A673 (cell line): Measurements from ENCODE around the gene MT1F. TPM values are rescaled to one million over a fixed set of nuclear protein-coding genes. Genes with fewer than 3 reads are reported as not detected.

Source experiments
- BruUV-seq: library from RNA; stranded (reverse); fragments of 400-500 nt; replicated peaks from 2 replicates; lab custom pipeline; 2021; lab: Mats Ljungman, UMichigan
- CTCF ChIA-PET: fragments of 300-600 bp; sonication (Branson Sonifier 250); formaldehyde crosslinking; loops from one replicate; lab custom pipeline; 2022; ENCODE audit warnings: antibody characterized with exemption; lab: Charles Lee
- POLR2A ChIA-PET: fragments of 300-600 bp; sonication (Branson Sonifier 250); formaldehyde crosslinking; loops from one replicate; lab custom pipeline; 2022; ENCODE audit warnings: antibody characterized with exemption; ENCODE audit not compliant: low non-redundant PET; lab: Charles Lee
- DNase-seq: peaks from one replicate; pipeline ENCODE4 v3.0.0-alpha.2; 2015; ENCODE audit warnings: low spot score
- H3K27ac ChIP-seq: fragments of 200-600 bp; sonication (generic); 2 replicates; pipeline ENCODE4 v1.5.1; 2016; ENCODE audit warnings: mixed run types, low read depth, mild to moderate bottlenecking, mixed read lengths, antibody characterized with exemption, low read length; ENCODE audit not compliant: poor library complexity, severe bottlenecking
- H3K27me3 ChIP-seq: fragments of 200-600 bp; sonication (generic); replicated peaks from 2 replicates; pipeline ENCODE4 v1.6.1; 2017; ENCODE audit warnings: mixed run types, low read depth, mild to moderate bottlenecking, mixed read lengths, antibody characterized with exemption, low read length; ENCODE audit not compliant: insufficient read depth, poor library complexity
- H3K36me3 ChIP-seq: fragments of 200-600 bp; sonication (generic); 2 replicates; pipeline ENCODE4 v1.6.1; 2016; ENCODE audit warnings: mixed run types, mild to moderate bottlenecking, mixed read lengths, antibody characterized with exemption, low read length; ENCODE audit not compliant: insufficient read depth, poor library complexity, severe bottlenecking
- H3K4me1 ChIP-seq: fragments of 200-600 bp; sonication (generic); 2 replicates; pipeline ENCODE4 v1.6.1; 2017; ENCODE audit warnings: mixed run types, mild to moderate bottlenecking, mixed read lengths, antibody characterized with exemption, low read length; ENCODE audit not compliant: insufficient read depth, poor library complexity, severe bottlenecking
- H3K4me3 ChIP-seq: fragments of 200-600 bp; sonication (generic); 2 replicates; pipeline ENCODE4 v1.5.1; 2016; ENCODE audit warnings: low read depth, mixed run types, mild to moderate bottlenecking, mixed read lengths, low read length; ENCODE audit not compliant: poor library complexity, severe bottlenecking
- H3K9me3 ChIP-seq: fragments of 200-600 bp; sonication (generic); 2 replicates; pipeline ENCODE4 v1.6.1; 2016; ENCODE audit warnings: mixed run types, low read depth, mild to moderate bottlenecking, mixed read lengths, antibody characterized with exemption, low read length; ENCODE audit not compliant: poor library complexity, severe bottlenecking
- CTCF ChIP-seq: fragments of 300-800, 200-600 bp; sonication (generic); conservative IDR thresholded peaks from 2 replicates; pipeline ENCODE4 v1.5.1; 2017; ENCODE audit warnings: low read depth, mild to moderate bottlenecking, antibody characterized with exemption, low read length, moderate library complexity, mixed read lengths
- EZH2 ChIP-seq: fragments of 200-600 bp; sonication (generic); IDR thresholded peaks from 2 replicates; pipeline ENCODE4 v1.6.1; 2017; ENCODE audit warnings: borderline replicate concordance, low read depth, mild to moderate bottlenecking, mixed read lengths, antibody characterized with exemption, low read length; ENCODE audit not compliant: poor library complexity, severe bottlenecking
- intact Hi-C: fragments of 100-400 bp; cut with micrococcal nuclease; formaldehyde crosslinking; loops from one replicate; pipeline ENCODE4 v1.10.0; 2022; ENCODE audit not compliant: unreplicated experiment
- total RNA-seq: library from RNA; stranded (reverse); gene quantifications from 2 replicates; pipeline ENCODE4 v1.2.3, GENCODE V29; 2021

MT1F gene
- total RNA-seq, 1 experiment from 2014 or later, result 26.9 TPM

DNA sequence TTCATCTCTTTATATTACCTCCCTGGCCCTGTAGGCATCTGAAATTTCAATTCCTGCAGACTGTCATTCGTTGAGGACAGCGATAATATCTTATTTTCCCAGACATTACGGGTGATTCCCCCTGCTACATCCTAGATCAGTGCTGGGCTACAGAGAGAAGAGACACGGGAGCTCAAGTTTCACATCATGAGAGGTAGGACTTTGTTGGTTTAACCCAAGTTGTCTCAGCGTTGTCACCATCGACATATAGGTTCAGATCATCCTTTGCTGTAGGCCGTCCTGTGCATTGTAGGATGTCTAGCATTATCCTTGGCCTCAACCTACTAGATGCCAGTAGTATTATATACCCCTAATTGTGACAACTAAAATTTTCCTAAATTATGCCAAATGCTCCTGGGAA lies 43.8 kb downstream of the MT1F start:
- intact Hi-C loops, result loop anchor here (5.0 kb wide), 2 partner anchors 99 to 759 kb away; no protein-coding TSS in a partner anchor
- ChIA-PET POLR2A (interaction anchor here (0.6 kb wide), 1 partner anchor 167 kb away, joined by 3 read pairs; no protein-coding TSS in a partner anchor), CTCF (interaction anchor here (0.6 to 1.9 kb wide), 14 partner anchors 28 to 1237 kb away, joined by 3 to 30 read pairs (median 4); partner anchors contain the start of gene MT2A)
- H3K36me3 ChIP-seq, result no peaks in the 10 kb centered on the region
- BruUV-seq, result no TSS peak
- H3K27me3 ChIP-seq, result no peaks in the 10 kb centered on the region
- no peak for DNase-seq
- H3K4me1 ChIP-seq, result no peaks in the 10 kb centered on the region
- H3K4me3 ChIP-seq, result no peak overlapping the region
- no peaks in the 10 kb centered on the region for H3K9me3 ChIP-seq
- no peak overlapping the region for H3K27ac ChIP-seq
- TF ChIP-seq EZH2, result no peak
- TF ChIP-seq CTCF, result no peak

DNA sequence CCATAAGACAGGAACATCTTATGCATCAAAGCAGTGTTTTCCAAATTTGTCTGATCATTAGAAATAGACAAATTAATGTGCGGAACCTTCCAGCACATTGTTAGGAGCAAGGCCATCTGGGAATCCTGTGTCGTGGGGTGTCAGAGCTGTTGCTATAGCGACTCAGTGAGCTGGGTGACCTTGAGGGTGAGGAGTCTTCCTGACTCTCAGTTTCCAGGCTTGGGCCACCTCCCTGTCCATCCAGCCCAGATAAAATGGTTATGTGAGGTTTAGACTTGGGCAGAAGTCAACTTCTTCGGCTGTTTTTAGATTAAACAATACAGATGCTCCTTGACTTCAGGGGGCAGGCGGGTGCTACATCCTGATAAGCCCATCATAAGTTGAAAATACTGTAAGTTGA lies 45.1 kb downstream of the MT1F start:
- Histone ChIP-seq H3K27me3 (no peaks in the 10 kb centered on the region), H3K4me3 (no peak overlapping the region), H3K4me1 (no peaks in the 10 kb centered on the region), H3K36me3 (no peaks in the 10 kb centered on the region), H3K27ac (no peak overlapping the region), H3K9me3 (no peaks in the 10 kb centered on the region)
- no peak for DNase-seq
- ChIA-PET POLR2A (no interaction called here), CTCF (interaction anchor here (1.9 kb wide), 1 partner anchor 99 kb away, joined by 30 read pairs; no protein-coding TSS in a partner anchor)
- intact Hi-C loops, result loop anchor here (1.0 to 5.0 kb wide), 5 partner anchors 29 to 761 kb away; no protein-coding TSS in a partner anchor
- TF ChIP-seq CTCF, result no peak
- no peak for TF ChIP-seq EZH2
- BruUV-seq, result no TSS peak

Other genes with a start within 250 kb of the MT1F start
- gene AMFR, start 232.4 kb upstream of the MT1F start, total RNA-seq, result 48.1 and 51.3 TPM in 2 replicates
- 220 and 231 TPM in 2 replicates for gene NUDT21, start 206.6 kb upstream of the MT1F start, total RNA-seq
- 68.4 and 78.1 TPM in 2 replicates for gene OGFOD1, start 206.4 kb upstream of the MT1F start, total RNA-seq
- gene BBS2, start 137.9 kb upstream of the MT1F start, total RNA-seq, result 19.4 and 22.1 TPM in 2 replicates
- gene MT4, start 92.9 kb upstream of the MT1F start, total RNA-seq, result not detected in 2 replicates
- not detected in 2 replicates for gene MT3, start 68.4 kb upstream of the MT1F start, total RNA-seq
- 81.8 and 218 TPM in 2 replicates for gene MT2A, start 49.4 kb upstream of the MT1F start, total RNA-seq
- gene MT1E, start 32.2 kb upstream of the MT1F start, total RNA-seq, result 21.6 and 50.6 TPM in 2 replicates
- 0.49 TPM in 1 of 2 replicates, not detected in the other for gene MT1M, start 25.3 kb upstream of the MT1F start, total RNA-seq
- gene MT1A, start 19.3 kb upstream of the MT1F start, total RNA-seq, result not detected in 2 replicates
- not detected in 2 replicates for gene MT1B, start 6.1 kb upstream of the MT1F start, total RNA-seq
- 10.8 and 48.8 TPM in 2 replicates for gene MT1G, start 10.1 kb downstream of the MT1F start, total RNA-seq
- gene MT1H, start 11.9 kb downstream of the MT1F start, total RNA-seq, result 2.4 TPM in 1 of 2 replicates, not detected in the other
- 30.0 and 74.3 TPM in 2 replicates for gene MT1X, start 24.5 kb downstream of the MT1F start, total RNA-seq
- 153 and 155 TPM in 2 replicates for gene NUP93, start 72.2 kb downstream of the MT1F start, total RNA-seq
- not detected in 2 replicates for gene SLC12A3, start 207.2 kb downstream of the MT1F start, total RNA-seq